ENCODE results near the gene SEMA5B. TPM values are rescaled to one million over a fixed set of nuclear protein-coding genes. Genes with fewer than 3 reads are reported as not detected.

SEMA5B gene
- total and polyA plus RNA-seq, 12 donors: 0.35 to 4.3 (median 1.8) TPM

- H3K27ac ChIP-seq: peak overlapping the region in 4 of 5 donors; percentile 56 to 80 (median 70)
- no peaks in the 10 kb centered on the region for H3K9me3 ChIP-seq (replicated peaks in 1 of 3)
- H3K36me3 ChIP-seq (replicated peaks in 1 of 2): no peaks in the 10 kb centered on the region
- DNase-seq: no peak
- no peak for TF ChIP-seq POLR2A (IDR thresholded peaks at IDR 0.05)
- TF ChIP-seq CTCF (IDR thresholded peaks at IDR 0.05): no peak
- no peaks in the 10 kb centered on the region for H3K27me3 ChIP-seq
- H3K4me1 ChIP-seq (replicated peaks in 1 of 2): peaks cover 24 to 82% of the 10 kb centered on the region in 2 donors
- intact Hi-C loops (cut with DNase I): no loop called here
- no peak overlapping the region for H3K4me3 ChIP-seq
- WGBS, 4 donors: 82 to 94% (median 89%) methylated on average over 1 of the region's 1 CpG
These were observed 47.8 kb upstream of the SEMA5B start for GRCh38 chr3:123075359-123075758.

- peak overlapping the region in 3 of 5 donors; percentile 14 to 83 (median 77) for H3K27ac ChIP-seq
- TF ChIP-seq CTCF (IDR thresholded peaks at IDR 0.05): no peak
- TF ChIP-seq POLR2A (IDR thresholded peaks at IDR 0.05): no peak
- no peaks in the 10 kb centered on the region for H3K9me3 ChIP-seq (replicated peaks in 1 of 3)
- H3K4me1 ChIP-seq (replicated peaks in 1 of 2): peaks cover 25 to 76% of the 10 kb centered on the region in 2 donors
- H3K4me3 ChIP-seq: no peak overlapping the region
- 50 to 97% (median 86%) methylated on average over 1 of the region's 1 CpG for WGBS, 4 donors
- intact Hi-C loops (cut with DNase I): no loop called here
- H3K27me3 ChIP-seq: no peaks in the 10 kb centered on the region
- DNase-seq: no peak
- H3K36me3 ChIP-seq (replicated peaks in 1 of 2): no peaks in the 10 kb centered on the region
These were observed 45.0 kb upstream of the SEMA5B start for GRCh38 chr3:123072564-123072963.

- no peaks in the 10 kb centered on the region for H3K9me3 ChIP-seq (replicated peaks in 1 of 3)
- peak in 6 of 7 donors; percentile 70 to 82 (median 72) for DNase-seq
- TF ChIP-seq POLR2A (IDR thresholded peaks at IDR 0.05) (no peak), CTCF (IDR thresholded peaks at IDR 0.05) (no peak)
- WGBS, 4 donors: 33 to 41% (median 37%) methylated on average over 4 to 5 of the region's 5 CpGs
- H3K4me1 ChIP-seq (replicated peaks in 1 of 2): peaks cover 25 to 71% of the 10 kb centered on the region in 2 donors
- intact Hi-C loops (cut with DNase I): no loop called here
- no peak overlapping the region for H3K4me3 ChIP-seq
- H3K36me3 ChIP-seq (replicated peaks in 1 of 2): no peaks in the 10 kb centered on the region
- no peaks in the 10 kb centered on the region for H3K27me3 ChIP-seq
- peak overlapping the region in 4 of 5 donors; percentile 14 to 83 (median 67) for H3K27ac ChIP-seq
These were observed 44.6 kb upstream of the SEMA5B start for GRCh38 chr3:123072152-123072551.

GRCh38 chr3:123071581-123071980 is 44.0 kb upstream of the SEMA5B start:
- DNase-seq: peak in 2 of 7 donors; percentile 29 to 58
- intact Hi-C loops (cut with DNase I): no loop called here

More at GRCh38 chr3:123071581-123071980, 44.0 kb upstream of the SEMA5B start:
- H3K36me3 ChIP-seq (replicated peaks in 1 of 2): no peaks in the 10 kb centered on the region
- H3K4me1 ChIP-seq (replicated peaks in 1 of 2): peaks cover 25 to 66% of the 10 kb centered on the region in 2 donors
- WGBS, 4 donors: 47 to 57% (median 53%) methylated on average over 7 of the region's 7 CpGs
- H3K27me3 ChIP-seq: no peaks in the 10 kb centered on the region
- peak overlapping the region; percentile 52 to 83 (median 57) for H3K27ac ChIP-seq
- no peak for TF ChIP-seq CTCF (IDR thresholded peaks at IDR 0.05)
- no peak overlapping the region for H3K4me3 ChIP-seq
- no peaks in the 10 kb centered on the region for H3K9me3 ChIP-seq (replicated peaks in 1 of 3)
